Measurements from ENCODE around the gene GSTCD.

- TF ChIP-seq CTCF (IDR thresholded peaks at IDR 0.05) = no peak
- TF ChIP-seq POLR2A (IDR thresholded peaks at IDR 0.05) = no peak
Measured at GRCh38 chr4:105707782-105708180, 803 bp upstream of the GSTCD start.
